HG03066 (cell line): ENCODE measurements around the gene HK3.

Experiments used
- ATAC-seq: cut with Tn5 transposase; IDR thresholded peaks from one replicate; pipeline ENCODE4 v1.9.1; 2021; ENCODE audit warnings: low read depth; ENCODE audit not compliant: unreplicated experiment

HK3 gene

GRCh38 chr5:176832162-176832561 lies 67.0 kb downstream of the HK3 start:
- no peak for ATAC-seq

GRCh38 chr5:176831425-176831824 lies 67.7 kb downstream of the HK3 start:
- ATAC-seq = no peak

- no peak for ATAC-seq
These were observed 68.1 kb downstream of the HK3 start for GRCh38 chr5:176830995-176831423.
